NT2/D1 (cell line): Measurements from ENCODE around the gene CYYR1.

Experiments
- SUZ12 ChIP-seq: IDR thresholded peaks from 2 replicates; pipeline ENCODE4 v1.6.1; 2011; ENCODE audit not compliant: insufficient read length, insufficient read depth; ENCODE audit errors: extremely low read depth
- YY1 ChIP-seq: IDR thresholded peaks from 2 replicates; pipeline ENCODE4 v1.6.1; 2011; ENCODE audit not compliant: insufficient read length, insufficient read depth
- ZNF274 ChIP-seq: IDR thresholded peaks from 2 replicates; pipeline ENCODE4 v1.6.1; 2011; ENCODE audit warnings: mild to moderate bottlenecking, low read depth, low read length

GRCh38 chr21:26532208-26532607 lies 40.9 kb downstream of the CYYR1 start:
- TF ChIP-seq YY1 (no peak), ZNF274 (no peak), SUZ12 (no peak)
